Bronchial epithelial cell (primary cell): Measurements from ENCODE around the gene SLC6A19. TPM values are rescaled to one million over a fixed set of nuclear protein-coding genes. Genes with fewer than 3 reads are reported as not detected.

Experiments
- DNase-seq: peaks from one replicate; pipeline ENCODE4 v3.0.0-alpha.2; 2010; ENCODE audit warnings: low read depth
- FAIRE-seq: peaks from 2 replicates; lab custom pipeline; 2011; peaks lifted over from hg19 to GRCh38; lab: Jason Lieb, UNC
- H3K27me3 ChIP-seq: 2 replicates; pipeline ENCODE4 v1.5.1; 2011; ENCODE audit warnings: low read length; ENCODE audit not compliant: control insufficient read depth, insufficient read depth
- H3K36me3 ChIP-seq: 2 replicates; pipeline ENCODE4 v1.5.1; 2011; ENCODE audit warnings: low read length; ENCODE audit not compliant: control insufficient read depth, insufficient read depth
- H3K4me3 ChIP-seq: 2 replicates; pipeline ENCODE4 v1.5.1; 2011; ENCODE audit warnings: mild to moderate bottlenecking, low read depth, low read length, control low read depth
- total RNA-seq: library from RNA; depleted of rRNA; stranded (reverse); fragments of >200 nt; gene quantifications from 2 replicates; pipeline ENCODE4 v1.2.1, GENCODE V29; 2014
- TF ChIP-seq, protein P1 (sequence below): IDR thresholded peaks from 2 replicates; pipeline ENCODE4 v1.5.1; 2011; ENCODE audit warnings: mild to moderate bottlenecking, moderate library complexity, low read length, control low read depth, inconsistent platforms; ENCODE audit not compliant: insufficient read depth, severe bottlenecking

Gene SLC6A19
- total RNA-seq, 1 donor from 2014 or later, result not detected

- DNase-seq (no peak), FAIRE-seq (no peak)
- TF ChIP-seq, protein P1, sequence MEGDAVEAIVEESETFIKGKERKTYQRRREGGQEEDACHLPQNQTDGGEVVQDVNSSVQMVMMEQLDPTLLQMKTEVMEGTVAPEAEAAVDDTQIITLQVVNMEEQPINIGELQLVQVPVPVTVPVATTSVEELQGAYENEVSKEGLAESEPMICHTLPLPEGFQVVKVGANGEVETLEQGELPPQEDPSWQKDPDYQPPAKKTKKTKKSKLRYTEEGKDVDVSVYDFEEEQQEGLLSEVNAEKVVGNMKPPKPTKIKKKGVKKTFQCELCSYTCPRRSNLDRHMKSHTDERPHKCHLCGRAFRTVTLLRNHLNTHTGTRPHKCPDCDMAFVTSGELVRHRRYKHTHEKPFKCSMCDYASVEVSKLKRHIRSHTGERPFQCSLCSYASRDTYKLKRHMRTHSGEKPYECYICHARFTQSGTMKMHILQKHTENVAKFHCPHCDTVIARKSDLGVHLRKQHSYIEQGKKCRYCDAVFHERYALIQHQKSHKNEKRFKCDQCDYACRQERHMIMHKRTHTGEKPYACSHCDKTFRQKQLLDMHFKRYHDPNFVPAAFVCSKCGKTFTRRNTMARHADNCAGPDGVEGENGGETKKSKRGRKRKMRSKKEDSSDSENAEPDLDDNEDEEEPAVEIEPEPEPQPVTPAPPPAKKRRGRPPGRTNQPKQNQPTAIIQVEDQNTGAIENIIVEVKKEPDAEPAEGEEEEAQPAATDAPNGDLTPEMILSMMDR, result no peak
These were observed 18.3 kb downstream of the SLC6A19 start for GRCh38 chr5:1219768-1220100.

DNA sequence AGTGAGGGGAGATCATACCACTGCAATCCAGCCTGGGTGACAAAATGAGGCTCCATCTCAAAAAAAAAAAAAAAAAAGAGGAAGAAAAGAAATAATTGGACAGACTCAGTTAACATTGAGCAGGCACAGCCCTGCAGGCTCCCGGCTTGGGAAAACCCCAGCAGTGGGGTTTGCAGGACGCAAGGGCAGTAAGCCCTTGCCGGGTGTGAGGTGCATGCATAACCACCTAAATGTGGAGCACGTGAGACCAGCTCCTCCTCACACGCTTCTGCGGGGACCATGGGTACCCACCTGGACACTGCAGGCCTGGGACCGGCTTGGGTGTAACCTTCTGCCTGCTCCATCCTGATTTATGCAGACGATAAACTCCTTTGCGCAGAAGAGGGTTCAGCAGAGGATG lies 19.0 kb downstream of the SLC6A19 start:
- no peak for FAIRE-seq
- TF ChIP-seq, protein P1, result no peak

More at GRCh38 chr5:1219768-1220100, 18.3 kb downstream of the SLC6A19 start:
- no peaks in the 10 kb centered on the region for H3K36me3 ChIP-seq
- H3K27me3 ChIP-seq, result no peaks in the 10 kb centered on the region
- no peak overlapping the region for H3K4me3 ChIP-seq

GRCh38 chr5:1220831-1221230 lies 19.4 kb downstream of the SLC6A19 start:
- FAIRE-seq (no peak), DNase-seq (no peak)
- H3K36me3 ChIP-seq, result no peaks in the 10 kb centered on the region
- H3K27me3 ChIP-seq, result no peaks in the 10 kb centered on the region
- no peak overlapping the region for H3K4me3 ChIP-seq
- TF ChIP-seq, protein P1, result no peak

More for the DNA sequence above, 19.0 kb downstream of the SLC6A19 start:
- Histone ChIP-seq H3K4me3 (no peak overlapping the region), H3K36me3 (no peaks in the 10 kb centered on the region), H3K27me3 (no peaks in the 10 kb centered on the region)
- DNase-seq, result no peak

DNA sequence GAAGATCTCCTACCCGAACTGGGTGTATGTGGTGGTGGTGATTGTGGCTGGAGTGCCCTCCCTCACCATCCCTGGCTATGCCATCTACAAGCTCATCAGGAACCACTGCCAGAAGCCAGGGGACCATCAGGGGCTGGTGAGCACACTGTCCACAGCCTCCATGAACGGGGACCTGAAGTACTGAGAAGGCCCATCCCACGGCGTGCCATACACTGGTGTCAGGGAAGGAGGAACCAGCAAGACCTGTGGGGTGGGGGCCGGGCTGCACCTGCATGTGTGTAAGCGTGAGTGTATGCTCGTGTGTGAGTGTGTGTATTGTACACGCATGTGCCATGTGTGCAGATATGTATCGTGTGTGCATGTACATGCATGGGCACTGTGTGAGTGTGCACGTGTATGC lies 20.3 kb downstream of the SLC6A19 start:
- Histone ChIP-seq H3K27me3 (no peaks in the 10 kb centered on the region), H3K36me3 (no peaks in the 10 kb centered on the region), H3K4me3 (no peak overlapping the region)
- FAIRE-seq, result peak; percentile 96
- TF ChIP-seq, protein P1, result no peak
- no peak for DNase-seq

- DNase-seq (no peak), FAIRE-seq (no peak)
- Histone ChIP-seq H3K36me3 (no peaks in the 10 kb centered on the region), H3K4me3 (no peak overlapping the region), H3K27me3 (no peaks in the 10 kb centered on the region)
- TF ChIP-seq, protein P1, result no peak
These were observed 20.8 kb downstream of the SLC6A19 start for GRCh38 chr5:1222147-1222546.

- TF ChIP-seq, protein P1, result no peak
- no peaks in the 10 kb centered on the region for H3K36me3 ChIP-seq
- DNase-seq (no peak), FAIRE-seq (no peak)
- no peaks in the 10 kb centered on the region for H3K27me3 ChIP-seq
- no peak overlapping the region for H3K4me3 ChIP-seq
These were observed 21.4 kb downstream of the SLC6A19 start for GRCh38 chr5:1222621-1223277.
